IMR-90 (cell line): ENCODE measurements around the gene DENR.

Experiments used
- CTCF ChIP-seq: conservative IDR thresholded peaks from 2 replicates; pipeline ENCODE4 v1.5.1; 2012; ENCODE audit warnings: mild to moderate bottlenecking, low read depth, low read length, improper control_type of control experiment
- MAFK ChIP-seq: IDR thresholded peaks from 2 replicates; pipeline ENCODE4 v1.6.1; 2012; ENCODE audit warnings: low read depth, low read length, improper control_type of control experiment
- RCOR1 ChIP-seq: IDR thresholded peaks from 2 replicates; pipeline ENCODE4 v1.6.1; 2012; ENCODE audit warnings: mild to moderate bottlenecking, low read length, improper control_type of control experiment; ENCODE audit not compliant: insufficient replicate concordance
- USF2 ChIP-seq: fragments of 150-350 bp; IDR thresholded peaks from 2 replicates; pipeline ENCODE4 v1.6.1; 2017; ENCODE audit warnings: mild to moderate bottlenecking, antibody characterized with exemption, low read length, low read depth

GRCh38 chr12:122732170-122732569, 20.5 kb upstream of the DENR start:
- TF ChIP-seq USF2 (no peak), CTCF (no peak), MAFK (no peak), RCOR1 (no peak)
